Muscle of back (tissue), 11 donors: Measurements from ENCODE around the gene TDO2. TPM values are rescaled to one million over a fixed set of nuclear protein-coding genes. Genes with fewer than 3 reads are reported as not detected.
A peak's percentile ranks its signal among the peaks of the same experiment; 100 is the strongest.

Experiments used
- DNase-seq, 3 donors: peaks; one replicate each; pipeline versions ENCODE4 v3.0.0 to v3.0.0-alpha.2; 2013
- polyA plus RNA-seq, 10 donors: library from polyadenylated mRNA; unstranded; fragments of 120-200 nt; gene quantifications; one replicate each; pipeline ENCODE4 v1.2.1, GENCODE V29; 2013; ENCODE audit not compliant: insufficient read length in 10 of 10

TDO2 gene
- polyA plus RNA-seq, 10 donors = 0.08 to 0.88 (median 0.24) TPM; not detected in 4

DNA sequence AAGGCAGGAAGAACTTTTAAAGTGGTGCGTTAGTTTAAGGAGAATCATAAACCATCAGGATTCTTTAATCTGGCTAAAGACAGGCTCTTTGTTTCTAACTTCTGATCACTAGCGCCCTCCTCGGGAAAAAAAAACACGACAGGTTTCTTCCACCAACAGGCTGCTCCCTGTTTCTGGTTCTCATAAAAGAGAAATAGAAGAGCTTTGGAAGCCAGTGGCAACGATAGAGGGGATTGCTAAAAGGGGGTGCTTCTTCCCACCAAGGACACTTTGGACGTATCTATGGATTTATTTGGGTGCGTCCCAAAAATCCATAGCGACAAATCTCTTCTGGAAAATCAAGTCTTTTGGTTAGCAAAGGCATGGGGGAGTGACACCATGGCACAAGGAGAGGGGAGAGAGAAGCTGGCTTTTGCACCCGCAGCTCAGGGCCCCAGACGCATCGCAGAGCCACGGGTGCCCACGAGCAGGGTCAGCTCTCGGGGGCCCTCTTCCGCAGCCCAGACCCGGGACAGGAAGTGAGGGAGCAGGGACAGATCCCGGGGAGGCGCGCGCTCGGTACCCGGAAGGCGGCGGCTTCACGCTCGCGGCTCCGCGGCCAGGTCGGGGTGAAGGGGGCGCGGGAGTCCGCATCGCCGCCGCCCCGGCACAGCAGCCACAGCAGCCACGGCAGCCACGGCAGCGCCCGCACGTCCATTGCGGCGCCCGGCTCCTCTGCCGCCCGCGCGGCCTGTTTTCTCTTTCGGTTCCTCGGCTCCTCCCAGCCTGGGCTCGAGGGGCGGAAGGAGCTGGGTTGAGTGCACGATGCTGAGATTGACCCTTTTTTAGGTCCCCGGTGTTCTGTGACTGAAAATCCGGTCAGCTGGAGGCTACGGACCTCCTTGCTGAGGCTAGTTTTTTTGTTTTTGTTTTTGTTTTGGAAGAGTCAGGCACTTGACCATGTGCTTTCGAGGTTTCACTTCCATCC, 49.9 kb downstream of the TDO2 start, which contains the start of gene CTSO:
Gene CTSO (minus strand): TSS at position 716 of the 967 bp plus-strand sequence. CDS start 19 bp downstream, at position 697.
- DNase-seq = peak; percentile 90 to 95 (median 90)

DNA sequence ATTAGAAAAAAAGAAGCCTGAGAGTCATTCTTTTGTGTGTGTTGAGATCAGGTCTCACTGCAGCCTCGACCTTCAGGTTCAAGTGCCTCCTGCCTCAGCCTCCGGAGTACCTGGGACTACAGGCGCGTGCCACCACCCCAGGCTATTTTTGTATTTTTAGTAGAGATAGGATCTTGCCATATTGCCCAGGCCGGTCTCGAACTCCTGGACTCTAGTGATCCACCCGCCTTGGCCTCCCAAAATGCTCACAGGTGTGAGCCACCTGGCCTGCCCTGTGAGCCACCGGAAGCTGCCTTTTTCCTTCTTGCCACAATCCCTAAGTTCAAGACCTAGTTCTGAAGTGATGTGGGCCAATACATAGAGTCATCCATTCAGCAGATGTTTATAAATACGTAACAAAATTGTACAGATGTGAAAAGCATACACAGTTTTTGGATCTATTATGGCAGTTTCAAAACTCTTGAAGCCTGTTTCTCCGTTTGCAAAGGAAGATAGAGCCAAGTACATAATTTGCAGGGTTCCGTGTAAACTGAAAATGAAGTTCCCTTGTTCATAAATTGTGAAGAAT, 50.7 kb downstream of the TDO2 start:
- DNase-seq = peak in 1 of 3 donors; percentile 61

DNA sequence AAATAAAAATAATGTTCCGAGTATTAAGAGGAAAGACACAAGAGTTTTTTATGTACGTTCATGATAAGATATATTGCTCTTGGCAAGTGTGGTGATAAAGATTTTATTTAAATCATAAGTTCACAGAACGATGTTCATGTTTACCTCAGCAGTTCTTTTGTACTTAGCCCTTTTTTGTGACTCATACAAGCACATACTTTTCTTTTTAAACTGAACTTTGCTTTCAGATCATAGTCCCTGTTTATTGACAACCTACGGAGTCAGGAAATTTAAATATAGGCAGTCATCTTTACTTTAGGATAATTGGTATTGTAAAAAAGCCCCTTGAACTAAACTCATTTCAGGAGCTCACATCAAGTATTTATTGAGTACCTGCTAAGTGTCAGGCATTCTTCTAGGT, 51.4 kb downstream of the TDO2 start:
- DNase-seq = no peak

DNA sequence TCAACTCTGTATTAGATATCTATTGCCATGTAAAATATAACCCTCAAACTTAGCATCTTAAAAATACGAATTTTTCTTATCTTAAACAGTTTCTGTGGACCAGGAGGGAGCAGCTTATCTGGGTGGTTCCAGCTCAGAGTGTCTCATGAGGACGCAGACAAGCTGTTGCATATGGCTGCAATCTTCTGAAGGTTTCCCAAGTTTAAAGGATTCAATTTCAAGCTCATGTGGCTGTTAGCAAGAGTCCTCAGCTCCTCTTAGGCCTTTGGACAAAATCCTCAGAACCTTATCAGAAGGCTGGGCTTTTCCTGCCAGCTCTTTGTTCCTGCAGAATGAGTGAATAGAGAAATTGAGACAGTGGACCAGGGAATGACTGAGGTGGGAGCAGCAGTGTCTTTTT, 53.0 kb downstream of the TDO2 start:
- no peak for DNase-seq

DNA sequence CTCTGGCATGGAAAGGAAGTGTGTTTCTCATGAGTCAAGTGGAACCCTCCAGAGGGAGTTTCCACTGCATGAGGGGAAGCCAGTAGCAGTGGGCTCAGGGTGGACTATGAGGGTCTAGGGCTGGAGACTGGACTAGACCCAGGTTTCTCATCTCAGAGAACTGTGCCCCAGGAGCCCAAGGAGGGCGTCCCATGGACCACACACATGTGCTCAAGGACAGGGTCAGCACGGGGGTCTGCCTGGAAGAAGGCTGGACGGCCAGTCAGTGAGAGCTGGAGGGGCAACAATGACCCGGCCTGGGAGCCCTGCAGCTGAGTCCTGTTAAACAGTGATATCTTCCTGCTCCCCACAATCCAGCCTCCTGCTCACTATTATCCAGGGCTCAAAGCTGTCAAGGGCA, 55.9 kb downstream of the TDO2 start:
- no peak for DNase-seq

DNA sequence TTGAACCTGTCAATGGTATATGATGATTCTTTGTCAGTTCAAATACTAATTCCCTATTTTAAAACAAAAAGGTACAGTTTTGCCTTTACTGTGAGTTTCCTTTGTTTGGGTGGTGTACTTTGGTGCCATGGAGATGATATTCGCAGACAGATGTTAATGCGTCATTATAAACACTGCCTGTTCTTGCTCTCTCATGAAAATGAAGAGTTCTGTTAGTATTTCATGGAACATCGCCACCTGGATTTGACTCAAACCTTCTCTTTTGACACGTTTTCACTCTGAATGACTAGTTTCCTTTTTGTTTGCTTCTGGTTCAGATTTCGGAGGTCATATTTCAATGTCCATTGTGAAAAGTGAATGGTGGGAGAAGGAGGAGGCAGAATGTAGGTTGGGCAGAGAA, 57.0 kb downstream of the TDO2 start:
- peak; percentile 51 to 69 (median 54) for DNase-seq

DNA sequence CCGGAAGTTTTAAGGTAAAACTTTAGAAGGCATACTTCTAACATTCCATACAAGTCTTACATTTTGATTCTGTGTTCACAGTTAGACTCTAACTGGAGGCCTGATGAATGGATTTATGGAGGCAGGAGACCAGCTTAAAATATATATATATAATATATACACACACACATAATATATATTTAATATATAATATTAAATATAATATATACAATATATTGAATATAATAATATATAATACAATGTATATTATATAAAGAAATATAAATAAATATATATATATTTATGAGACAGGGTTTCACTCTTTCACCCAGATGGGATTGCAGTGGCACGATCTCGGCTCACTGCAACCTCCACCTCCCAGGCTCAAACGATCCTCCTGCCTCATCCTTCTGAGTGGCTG, 58.1 kb downstream of the TDO2 start:
- no peak for DNase-seq

DNA sequence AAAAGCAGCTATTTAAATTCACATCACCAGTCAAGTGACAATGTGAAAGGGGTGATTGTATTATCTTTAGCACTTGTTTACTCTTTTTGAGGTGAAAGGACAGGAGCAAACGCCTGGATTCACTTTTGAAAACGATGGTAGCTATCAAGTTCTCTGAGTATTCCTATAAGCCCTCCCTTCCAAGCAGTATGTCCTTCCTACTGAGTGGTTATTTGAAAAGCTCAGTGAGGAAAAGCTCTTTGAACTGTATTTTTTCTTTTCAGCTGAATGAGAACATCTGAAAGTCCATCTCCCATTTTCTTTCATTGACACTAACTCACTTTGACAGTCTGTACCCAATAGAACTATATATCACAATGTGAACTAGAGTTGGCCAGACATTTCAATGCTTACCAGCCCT, 59.3 kb downstream of the TDO2 start:
- DNase-seq = no peak

DNA sequence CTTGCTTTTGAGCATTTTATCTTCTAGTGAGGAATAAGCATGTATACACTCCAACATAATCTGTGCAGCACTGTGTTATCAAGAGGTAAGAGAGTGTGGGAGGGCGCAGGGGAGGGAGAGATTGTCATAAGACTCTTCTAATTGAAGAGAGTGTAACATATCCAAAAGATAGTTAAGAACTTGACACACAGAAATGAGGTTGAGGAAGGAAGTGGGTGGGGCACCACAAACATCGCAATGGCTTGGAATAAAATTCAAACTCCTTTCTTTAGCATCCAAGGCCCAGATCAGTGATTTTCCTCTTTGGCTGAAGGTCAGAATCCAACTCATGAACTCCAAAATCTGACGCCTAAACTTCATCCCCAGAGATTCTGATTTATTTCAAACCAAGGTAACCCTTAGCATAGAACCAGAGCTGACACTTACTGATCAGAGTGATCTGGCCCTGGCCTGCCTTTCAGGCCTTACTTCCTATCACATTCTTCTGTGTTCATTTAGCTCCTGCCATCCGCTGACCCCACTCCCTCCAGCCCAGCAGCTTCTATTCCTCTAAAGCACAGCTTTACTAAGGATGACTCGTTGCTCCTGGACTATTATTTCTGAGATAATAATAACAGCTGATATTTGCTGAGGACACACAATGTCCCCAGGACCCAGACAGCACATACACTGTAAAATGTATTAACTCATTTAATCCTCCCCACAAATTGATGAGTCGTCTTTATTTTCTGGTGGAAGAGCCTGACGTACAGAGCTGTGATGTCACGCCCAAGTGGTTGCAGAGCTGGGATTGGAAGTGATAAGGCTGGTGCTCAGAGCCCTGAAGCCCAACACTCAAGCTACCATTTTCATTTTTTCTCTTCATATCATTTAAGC, 60.8 kb downstream of the TDO2 start:
- no peak for DNase-seq

DNA sequence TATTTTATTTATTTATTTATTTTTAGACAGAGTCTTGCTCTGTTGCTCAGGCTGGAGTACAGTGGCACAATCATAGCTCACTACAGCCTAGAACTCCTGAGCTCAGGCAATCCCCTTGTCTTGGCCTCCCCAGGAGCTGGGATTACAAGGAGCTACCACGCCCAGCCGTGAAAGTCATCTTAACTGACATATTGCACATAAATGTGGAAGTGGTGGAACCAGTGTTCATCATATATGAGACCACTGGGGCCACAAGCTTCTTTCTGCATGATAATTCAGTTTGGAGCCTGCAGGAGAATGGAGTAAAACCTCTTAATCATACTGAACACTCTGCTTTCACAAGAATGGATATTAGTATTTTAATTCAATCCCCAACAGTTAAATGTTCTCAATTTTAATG, 62.7 kb downstream of the TDO2 start:
- no peak for DNase-seq

DNA sequence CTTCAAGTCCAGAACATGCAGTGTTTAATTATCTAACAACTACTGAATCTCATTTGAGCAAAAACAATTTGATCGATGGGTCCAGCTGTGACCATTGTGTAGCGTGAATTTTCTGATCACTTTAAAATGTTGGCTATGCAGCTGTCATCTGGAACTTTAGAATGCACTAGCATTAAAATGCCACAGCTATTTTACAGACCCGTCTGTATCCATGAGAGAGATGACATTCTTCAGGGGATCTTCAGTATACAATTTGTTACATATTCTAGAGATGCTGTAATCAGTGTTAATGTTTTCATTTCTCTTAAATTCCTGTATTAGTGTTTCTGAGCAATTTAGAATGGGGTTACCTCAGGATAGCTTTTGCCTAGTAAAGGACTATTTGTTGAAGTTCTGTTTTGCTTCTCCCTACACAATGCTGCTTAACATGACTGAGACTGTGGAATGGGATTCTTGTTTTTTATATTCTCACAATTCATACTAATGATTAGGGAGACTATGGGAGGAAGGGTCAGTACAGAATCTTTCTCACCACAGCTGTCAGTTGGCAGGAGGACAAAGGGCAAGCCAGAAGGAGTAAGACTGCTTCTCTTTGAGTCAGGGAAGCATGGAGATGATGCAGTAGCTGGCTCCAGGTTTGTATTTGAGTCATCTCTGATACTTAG, 63.4 kb downstream of the TDO2 start:
- DNase-seq = peak; percentile 49 to 69 (median 65)

Other genes with a start within 250 kb of the TDO2 start
- gene GUCY1A1, start 236.8 kb upstream of the TDO2 start, polyA plus RNA-seq = 10 to 100 TPM; 11.6 to 17.5 (median 14.5) TPM
- gene GUCY1B1, start 144.7 kb upstream of the TDO2 start, polyA plus RNA-seq = 10 to 100 TPM; 17.5 to 26.2 (median 23.5) TPM
- gene ASIC5, start 37.4 kb upstream of the TDO2 start, polyA plus RNA-seq = not detected
- gene CTSO, start 50.2 kb downstream of the TDO2 start, polyA plus RNA-seq = 10 to 100 TPM; 26.1 to 33.5 (median 31.0) TPM